ENCODE data around the gene VWA3A.

GRCh38 chr16:22123146-22123545 is 30.8 kb downstream of the VWA3A start:
- TF ChIP-seq CTCF (IDR thresholded peaks at IDR 0.05; ENCODE audit: low read depth, low read length, poor library complexity, severe bottlenecking) (no peak), EZH2phosphoT487 (IDR thresholded peaks at IDR 0.05; ENCODE audit: borderline replicate concordance, low read length) (no peak)

Measured in DOHH2 (cell line).